GM18951 (cell line): Measurements from ENCODE around the gene FCGR2B.

Experiments
- POLR2A ChIP-seq: IDR thresholded peaks from 4 replicates; pipeline ENCODE4 v1.6.1; 2011; ENCODE audit warnings: mild to moderate bottlenecking; ENCODE audit not compliant: insufficient read length, insufficient read depth; ENCODE audit errors: extremely low read depth
- in situ Hi-C: fragments of 300-500 bp; cut with MboI; formaldehyde crosslinking; loops from one replicate; pipeline ENCODE4 v1.12.0; 2022; ENCODE audit warnings: low sequenced_read_pairs, mixed read lengths, inconsistent platforms; ENCODE audit not compliant: unreplicated experiment

Gene FCGR2B

DNA sequence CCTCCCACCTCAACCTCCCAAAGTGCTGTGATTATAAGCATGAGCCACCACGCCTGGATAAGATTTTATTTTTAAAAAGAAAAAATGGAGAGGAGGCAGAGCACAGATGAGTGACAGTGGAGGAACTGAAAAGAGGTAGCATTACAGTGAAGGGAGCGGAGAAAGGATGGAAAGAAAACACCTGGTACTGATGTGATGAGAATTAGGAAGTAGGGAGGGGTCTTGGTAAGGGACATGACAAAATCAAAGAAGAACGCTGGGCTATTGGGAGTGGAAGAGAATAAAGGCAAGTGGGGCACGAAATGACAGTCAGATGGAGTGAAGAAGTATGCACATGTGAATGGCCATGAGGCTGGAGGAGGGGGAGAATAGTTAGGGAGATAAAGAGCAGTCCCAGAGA is 46.4 kb downstream of the FCGR2B start:
- TF ChIP-seq POLR2A, result no peak
- in situ Hi-C loops, result no loop called here

DNA sequence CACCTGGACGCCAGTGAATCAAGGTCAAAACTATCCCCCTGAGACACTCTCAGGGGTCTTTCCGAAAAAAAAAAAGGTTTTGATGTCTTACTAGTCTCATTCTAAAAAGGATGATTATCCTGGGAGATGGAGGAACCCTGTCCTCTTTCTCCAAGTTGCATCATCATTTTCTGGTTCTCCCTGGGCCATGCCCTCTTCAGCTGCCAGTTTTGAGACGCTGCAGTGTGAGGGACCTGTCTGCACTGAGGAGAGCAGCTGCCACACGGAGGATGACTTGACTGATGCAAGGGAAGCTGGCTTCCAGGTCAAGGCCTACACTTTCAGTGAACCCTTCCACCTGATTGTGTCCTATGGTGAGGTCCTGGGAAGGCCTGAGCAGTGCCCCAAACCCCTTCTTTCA is 47.6 kb downstream of the FCGR2B start:
- no peak for TF ChIP-seq POLR2A
- in situ Hi-C loops, result no loop called here

DNA sequence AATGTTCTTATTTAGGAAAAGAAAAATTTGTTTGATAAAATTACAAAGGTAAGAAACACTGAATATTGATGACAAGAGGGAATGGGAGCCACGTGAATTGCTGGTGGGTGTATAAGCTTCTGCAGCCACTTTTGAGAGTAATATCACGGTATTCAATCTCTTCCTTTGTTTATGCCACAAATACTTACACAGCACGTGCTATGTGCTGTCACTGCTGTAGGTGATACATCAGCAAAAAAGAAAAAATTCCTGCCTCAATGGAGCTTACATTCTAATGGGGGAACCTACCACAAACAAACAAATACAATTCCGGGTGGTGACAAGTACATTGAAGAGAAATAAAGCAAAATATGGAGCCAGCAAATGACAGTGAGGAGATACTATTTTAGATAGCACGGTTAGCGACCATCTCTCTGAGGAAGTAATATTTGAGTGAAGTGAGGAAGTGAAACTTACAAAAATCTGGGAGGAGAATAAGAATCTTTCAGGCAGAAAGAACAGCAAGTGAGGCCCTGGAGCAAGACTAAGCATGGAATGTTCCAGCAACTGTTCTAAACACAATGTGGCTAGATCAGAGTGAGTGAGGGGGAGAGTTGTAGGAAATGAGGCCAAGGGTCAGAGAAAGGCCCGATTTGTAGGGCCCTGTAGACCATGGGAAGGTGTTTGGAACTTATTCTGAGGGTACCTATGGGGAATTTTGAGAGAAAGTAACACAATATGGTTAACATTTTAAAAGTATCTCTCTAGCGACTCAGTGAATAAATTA is 55.8 kb downstream of the FCGR2B start:
- no peak for TF ChIP-seq POLR2A
- in situ Hi-C loops, result no loop called here

DNA sequence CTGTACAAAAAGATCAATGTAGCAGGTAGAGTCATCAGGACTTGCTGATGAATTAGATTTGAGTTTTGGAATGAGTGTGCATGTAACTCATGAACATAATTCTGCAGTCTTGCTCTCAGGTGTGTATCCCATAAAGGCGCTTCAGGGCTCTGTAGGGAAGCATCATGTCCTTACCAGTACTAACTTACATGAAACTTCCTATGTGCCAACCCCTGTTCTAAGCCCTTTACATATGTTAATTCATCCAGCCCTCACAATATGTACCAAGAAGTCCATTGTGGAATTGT is 56.3 kb downstream of the FCGR2B start:
- no peak for TF ChIP-seq POLR2A
- in situ Hi-C loops, result no loop called here

DNA sequence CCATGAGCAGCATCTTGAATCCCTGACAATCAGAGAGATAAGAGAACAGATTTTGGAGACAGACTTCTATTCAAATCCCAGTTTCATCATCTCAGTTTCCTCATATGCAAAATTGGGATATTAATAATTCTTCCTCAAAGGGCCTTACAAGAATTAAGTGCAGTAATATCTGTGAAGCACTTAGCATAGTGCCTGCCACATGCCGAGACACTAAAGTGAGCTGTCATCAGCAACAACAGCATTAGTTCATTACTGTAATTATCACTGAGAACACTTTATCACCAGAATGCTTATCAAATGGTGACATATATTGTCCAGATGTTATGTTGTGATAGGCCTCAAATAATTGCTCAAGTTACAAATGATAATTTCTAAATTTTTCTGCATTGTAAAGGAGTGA is 57.5 kb downstream of the FCGR2B start:
- in situ Hi-C loops, result no loop called here

DNA sequence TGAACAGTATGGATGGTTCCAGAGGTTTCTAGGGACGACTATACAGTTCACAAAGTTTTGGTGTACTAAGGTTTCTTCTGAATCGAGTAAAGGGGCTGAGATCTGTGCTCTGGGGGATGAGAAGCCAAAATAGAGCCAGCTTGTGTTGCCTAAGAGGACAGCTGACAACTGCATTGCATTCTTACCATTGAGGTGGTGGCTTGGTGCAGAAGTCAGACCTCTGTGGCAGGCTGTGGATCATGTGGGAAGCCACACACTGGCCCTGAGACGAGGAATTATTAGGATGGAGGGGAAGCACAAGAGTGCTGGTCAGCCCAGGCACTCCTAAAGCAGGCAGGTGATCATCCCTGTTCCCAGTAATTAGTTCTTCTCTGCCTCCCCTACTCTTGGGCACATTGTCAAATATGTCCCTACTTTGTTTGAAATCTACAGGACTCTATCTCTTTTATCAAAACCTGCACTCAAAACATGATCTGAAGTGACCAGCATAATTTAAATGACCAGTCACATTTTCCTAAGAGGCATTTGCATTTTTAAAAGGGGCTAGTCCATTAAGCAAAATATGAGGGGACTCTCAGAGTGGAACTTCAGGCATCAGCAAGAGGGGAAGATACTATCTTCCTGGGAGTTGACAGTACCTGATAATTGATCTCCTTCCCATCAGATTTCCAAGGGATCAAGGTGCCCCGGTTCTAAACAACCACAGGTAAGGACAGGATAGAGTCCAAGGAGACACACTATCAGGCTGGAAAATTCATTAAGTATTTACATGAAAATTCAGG is 58.2 kb downstream of the FCGR2B start, which contains the start of gene FCRLB:
FCRLB (plus strand) TSS at position 589 of the 782 bp plus-strand sequence. CDS start 1,129 bp downstream, outside the sequence.
- in situ Hi-C loops, result no loop called here
- TF ChIP-seq POLR2A, result no peak

More for the DNA sequence above, 57.5 kb downstream of the FCGR2B start:
- no peak for TF ChIP-seq POLR2A

DNA sequence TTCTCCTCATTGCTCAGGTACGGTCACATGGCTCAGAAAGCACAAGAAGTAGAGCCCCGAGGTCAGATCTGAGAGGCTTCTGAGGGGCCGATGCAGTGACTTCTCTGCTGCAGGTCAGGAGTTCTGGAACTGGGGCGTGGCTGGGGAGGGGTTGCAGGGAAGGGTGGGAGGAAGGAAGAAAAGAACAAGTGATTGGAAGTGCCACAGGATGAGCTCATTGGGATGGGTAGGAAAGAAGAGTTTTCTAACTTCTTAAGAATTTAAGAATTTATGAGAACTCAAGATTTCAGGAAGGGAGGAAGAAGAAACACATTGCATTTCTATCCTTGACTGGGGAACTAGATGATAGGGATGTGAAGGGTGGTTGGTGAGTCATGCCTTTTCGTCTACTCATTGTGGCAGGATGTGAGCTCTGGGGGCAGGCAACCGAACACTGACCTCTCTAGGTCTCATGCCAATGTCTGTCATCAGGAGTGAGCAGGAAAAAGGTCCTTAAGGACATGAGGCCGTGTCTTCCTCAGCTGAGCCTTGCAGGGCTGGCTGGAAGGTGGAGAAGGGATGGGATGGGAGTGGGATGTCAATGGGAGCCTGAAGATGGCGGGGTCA is 58.9 kb downstream of the FCGR2B start:
- no peak for TF ChIP-seq POLR2A

DNA sequence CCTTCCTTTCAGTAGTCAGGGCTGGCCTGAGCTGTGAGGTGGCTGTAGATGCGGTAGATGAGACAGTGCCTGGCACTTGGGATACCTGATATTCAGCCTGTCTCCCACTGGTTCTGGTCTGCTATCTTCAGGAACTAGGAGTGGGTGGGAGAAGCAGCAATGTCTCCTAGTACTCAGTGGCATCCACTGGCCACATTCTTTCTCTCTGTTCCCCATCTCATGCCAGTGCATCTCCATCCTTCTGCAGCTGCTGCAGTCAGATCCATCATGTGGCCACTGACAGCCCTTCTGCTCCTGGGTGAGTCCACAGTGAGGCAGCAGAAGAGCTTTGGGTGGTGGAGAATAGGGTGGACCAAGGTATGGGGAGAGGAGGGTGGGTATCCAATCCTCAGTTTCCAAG is 59.5 kb downstream of the FCGR2B start:
- no peak for TF ChIP-seq POLR2A
- in situ Hi-C loops, result no loop called here

More for the DNA sequence above, 58.9 kb downstream of the FCGR2B start:
- in situ Hi-C loops, result no loop called here

DNA sequence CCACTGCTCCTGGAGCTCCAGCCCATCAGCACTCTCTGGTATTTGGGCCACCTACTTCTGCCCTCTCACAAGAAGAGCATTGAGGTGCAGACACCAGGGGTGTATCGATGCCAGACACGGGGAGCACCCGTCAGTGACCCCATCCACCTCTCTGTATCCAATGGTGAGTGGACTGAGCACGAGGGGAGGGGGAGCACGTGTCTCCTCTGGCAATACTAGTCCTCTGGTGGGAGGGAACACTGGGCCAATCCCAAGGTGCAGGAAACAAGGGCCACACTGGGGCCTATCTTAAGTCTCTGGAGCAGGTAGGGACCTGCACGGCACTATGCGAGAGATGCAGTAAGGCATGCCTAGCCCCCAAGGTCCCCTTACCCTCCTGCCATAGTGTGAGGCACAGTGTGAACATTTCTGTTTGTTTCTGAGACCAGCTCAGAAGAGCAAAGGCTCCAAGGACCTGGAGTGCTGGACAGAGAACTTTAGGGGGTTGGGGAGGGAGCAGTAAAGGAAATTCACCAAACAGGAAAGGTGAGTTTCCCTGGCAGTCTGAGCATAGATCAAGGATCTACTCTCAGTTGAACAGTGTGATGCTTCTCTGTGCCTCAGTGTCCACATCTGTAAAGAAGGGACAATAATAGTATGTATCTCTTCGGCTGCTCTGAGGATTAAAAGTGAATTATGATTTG is 60.7 kb downstream of the FCGR2B start:
- no peak for TF ChIP-seq POLR2A
- in situ Hi-C loops, result no loop called here

DNA sequence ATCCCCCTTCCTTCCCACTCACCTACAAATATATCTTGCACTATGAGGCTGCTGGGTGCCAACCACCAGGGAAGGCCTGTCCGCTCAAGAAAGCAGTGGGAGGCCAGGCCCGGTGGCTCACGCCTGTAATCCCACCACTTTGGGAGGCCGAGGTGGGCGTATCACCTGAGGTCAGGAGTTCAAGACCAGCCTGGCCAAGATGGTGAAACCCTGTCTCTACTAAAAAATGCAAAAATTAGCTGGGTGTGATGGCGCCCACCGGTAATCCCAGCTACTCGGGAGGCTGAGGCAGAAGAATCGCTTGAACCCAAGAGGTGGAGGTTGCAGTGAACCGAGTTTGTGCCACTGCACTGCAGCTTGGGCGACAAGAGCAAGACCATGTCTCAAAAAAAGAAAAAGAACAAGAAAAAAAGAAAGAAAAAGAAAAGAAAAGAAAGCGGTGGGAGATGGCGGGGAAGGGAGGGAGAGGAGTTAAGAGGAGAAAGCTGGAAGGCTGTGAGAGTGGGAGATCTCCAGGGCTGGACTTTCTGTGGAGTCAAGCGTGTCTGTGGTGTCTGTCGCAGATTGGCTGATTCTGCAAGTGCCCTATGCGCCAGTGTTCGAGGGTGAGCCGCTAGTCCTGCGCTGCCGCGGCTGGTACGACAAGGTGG is 62.4 kb downstream of the FCGR2B start:
- in situ Hi-C loops, result loop anchor here (25.0 kb wide), 1 partner anchor 88 kb away; the partner anchor contains the start of gene FCGR3B

DNA sequence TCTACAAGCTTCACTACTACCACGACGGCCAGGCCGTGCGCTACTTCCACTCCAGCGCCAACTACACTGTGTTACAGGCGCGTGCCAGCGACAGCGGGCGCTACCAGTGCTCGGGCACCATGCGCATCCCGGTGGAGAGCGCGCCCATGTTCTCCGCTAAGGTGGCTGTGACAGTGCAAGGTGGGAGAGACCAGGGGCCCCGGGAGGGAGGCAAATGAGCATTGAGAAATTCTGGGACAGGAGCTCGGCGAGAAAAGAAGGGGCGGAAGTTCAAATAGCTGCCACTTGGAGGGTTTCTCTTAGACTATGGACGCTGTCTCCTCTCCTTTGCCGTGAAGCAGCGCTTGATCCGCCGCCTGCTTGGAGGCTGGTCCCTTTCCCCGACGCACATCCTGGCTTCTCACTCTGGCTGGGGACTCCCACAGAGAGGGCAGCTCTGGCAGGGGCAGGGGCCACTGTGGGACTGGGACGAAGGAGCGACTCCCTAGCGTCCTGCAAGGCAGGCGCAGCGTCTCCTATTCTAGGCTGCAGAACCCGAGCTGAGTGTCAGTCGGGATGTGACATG is 63.0 kb downstream of the FCGR2B start:
- in situ Hi-C loops, result loop anchor here (25.0 kb wide), 1 partner anchor 89 kb away; the partner anchor contains the start of gene FCGR3B
- TF ChIP-seq POLR2A, result peak; percentile 46

DNA sequence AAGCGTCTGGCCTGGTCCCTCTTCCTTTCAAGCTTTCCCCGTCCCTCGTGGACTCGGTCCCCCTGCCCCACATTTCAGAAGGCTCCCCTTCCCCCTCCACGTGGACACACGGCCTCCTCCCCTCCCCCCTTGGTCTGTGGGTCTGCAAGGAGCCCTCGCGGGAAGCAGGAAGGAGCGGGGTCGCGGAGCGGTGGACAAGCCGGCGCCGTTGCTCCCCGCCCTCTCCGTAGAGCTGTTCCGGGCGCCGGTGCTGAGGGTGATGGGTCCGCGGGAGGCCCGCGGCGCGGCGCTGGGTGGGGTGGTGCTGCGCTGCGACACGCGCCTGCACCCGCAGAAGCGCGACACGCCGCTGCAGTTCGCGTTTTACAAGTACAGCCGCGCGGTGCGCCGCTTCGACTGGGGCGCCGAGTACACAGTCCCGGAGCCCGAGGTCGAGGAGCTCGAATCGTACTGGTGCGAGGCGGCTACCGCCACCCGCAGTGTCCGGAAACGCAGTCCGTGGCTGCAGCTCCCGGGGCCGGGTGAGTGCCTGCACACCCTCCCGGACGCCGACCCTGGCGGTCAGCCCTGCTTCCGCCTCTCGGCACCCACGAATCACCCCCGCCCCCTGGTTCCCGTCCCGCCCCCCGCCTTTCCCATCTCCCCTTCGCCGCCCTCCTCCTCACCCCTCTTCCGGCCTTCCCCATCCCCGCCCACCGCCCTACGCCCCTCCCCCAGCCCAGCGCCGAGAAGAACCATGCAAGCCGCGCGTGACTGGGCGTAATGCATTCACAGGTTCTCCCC is 63.7 kb downstream of the FCGR2B start:
- peak; percentile 96 for TF ChIP-seq POLR2A
- in situ Hi-C loops, result loop anchor here (25.0 kb wide), 1 partner anchor 89 kb away; the partner anchor contains the start of gene FCGR3B
